Measurements from ENCODE around the gene PLEKHA3.

- no peak for TF ChIP-seq POLR2A (IDR thresholded peaks at IDR 0.05; ENCODE audit: low read length)
- TF ChIP-seq GATA1 (IDR thresholded peaks at IDR 0.05; ENCODE audit: low read depth, low read length) = no peak
Measured at GRCh38 chr2:178510384-178510783, 30.1 kb downstream of the PLEKHA3 start.

Measured in erythroblast (primary cell).